NCI-H460 (cell line): ENCODE measurements around the gene PRSS1. TPM values are rescaled to one million over a fixed set of nuclear protein-coding genes. Genes with fewer than 3 reads are reported as not detected.
"Not testable (repeated sequence)": the region's sequence is repeated elsewhere in the genome, so short reads cannot be mapped to it uniquely, and the experiment has no call there.

Source experiments
- DNase-seq: peaks from one replicate; pipeline ENCODE4 v3.0.0-alpha.2; 2016; ENCODE audit warnings: low read depth; ENCODE audit errors: extremely low read depth
- total RNA-seq: library from RNA; depleted of rRNA; stranded (reverse); fragments of >200 nt; shearing (Covaris generic); gene quantifications from 2 replicates; pipeline ENCODE4 v1.2.3, GENCODE V29; 2014

The PRSS1 gene
- total RNA-seq, 1 experiment from 2014 or later, result not detected

- no peak for DNase-seq
Observed at GRCh38 chr7:142772051-142772450, 22.8 kb downstream of the PRSS1 start.

- DNase-seq, result no peak
Observed at GRCh38 chr7:142772673-142773072, 23.4 kb downstream of the PRSS1 start.

GRCh38 chr7:142773230-142773629 lies 24.0 kb downstream of the PRSS1 start:
- DNase-seq, result no peak

GRCh38 chr7:142773937-142774744 lies 24.9 kb downstream of the PRSS1 start:
- no peak for DNase-seq

- no peak for DNase-seq
Observed at GRCh38 chr7:142774826-142775225, 25.6 kb downstream of the PRSS1 start.

GRCh38 chr7:142775351-142776115 lies 26.3 kb downstream of the PRSS1 start:
- not testable (repeated sequence) for DNase-seq

- DNase-seq, result no peak
Observed at GRCh38 chr7:142776206-142776844, 27.1 kb downstream of the PRSS1 start.

- not testable (repeated sequence) for DNase-seq
Observed at GRCh38 chr7:142776845-142777225, 27.6 kb downstream of the PRSS1 start.

- no peak for DNase-seq
Observed at GRCh38 chr7:142777318-142777717, 28.0 kb downstream of the PRSS1 start.

GRCh38 chr7:142782922-142783900 lies 33.9 kb downstream of the PRSS1 start:
- peak; percentile 86 for DNase-seq

GRCh38 chr7:142784096-142784495 lies 34.8 kb downstream of the PRSS1 start:
- DNase-seq, result no peak

- DNase-seq, result no peak
Observed at GRCh38 chr7:142784716-142785115, 35.4 kb downstream of the PRSS1 start.

GRCh38 chr7:142785841-142786250 lies 36.6 kb downstream of the PRSS1 start:
- no peak for DNase-seq

GRCh38 chr7:142787034-142787768 lies 37.9 kb downstream of the PRSS1 start:
- no peak for DNase-seq

GRCh38 chr7:142787783-142788182 lies 38.5 kb downstream of the PRSS1 start:
- DNase-seq, result no peak

- DNase-seq, result no peak
Observed at GRCh38 chr7:142788303-142789289, 39.3 kb downstream of the PRSS1 start.

GRCh38 chr7:142789441-142789840 lies 40.2 kb downstream of the PRSS1 start:
- no peak for DNase-seq

- DNase-seq, result no peak
Observed at GRCh38 chr7:142790056-142790455, 40.8 kb downstream of the PRSS1 start.
